GM12878 (cell line): ENCODE data around the gene SMIM22. TPM values are rescaled to one million over a fixed set of nuclear protein-coding genes. Genes with fewer than 3 reads are reported as not detected.
A peak's percentile ranks its signal among the peaks of the same experiment; 100 is the strongest.

Experiments
- ATF7 ChIP-seq: fragments of 450-650 bp; IDR thresholded peaks from 2 replicates; pipeline ENCODE4 v1.6.1; 2016; ENCODE audit warnings: low read depth, mild to moderate bottlenecking
- BHLHE40 ChIP-seq, 2 experiments: fragments of 450-650 bp in 1 of 2; IDR thresholded peaks; 2 replicates each; pipeline ENCODE4 v1.6.1; 2011 to 2017; ENCODE audit warnings: low read depth in 2 of 2, borderline replicate concordance in 1 of 2, improper control_type of control experiment in 1 of 2, low read length in 1 of 2, mild to moderate bottlenecking in 1 of 2
- CBX5 ChIP-seq: sonication (generic); IDR thresholded peaks from 2 replicates; pipeline ENCODE4 v1.6.1; 2016; ENCODE audit warnings: low read depth, moderate library complexity, mild to moderate bottlenecking, inconsistent platforms
- GABPA ChIP-seq: IDR thresholded peaks from 2 replicates; pipeline ENCODE4 v1.6.1; 2014; ENCODE audit warnings: antibody characterized with exemption, low read depth, mild to moderate bottlenecking, inconsistent platforms
- HDGF ChIP-seq: fragments of 450-650 bp; IDR thresholded peaks from 2 replicates; pipeline ENCODE4 v1.6.1; 2016; ENCODE audit warnings: antibody characterized with exemption
- IRF5 ChIP-seq: fragments of 450-650 bp; IDR thresholded peaks from 2 replicates; pipeline ENCODE4 v1.6.1; 2017; ENCODE audit warnings: borderline replicate concordance
- LARP7 ChIP-seq: fragments of 450-650 bp; IDR thresholded peaks from 2 replicates; pipeline ENCODE4 v1.6.1; 2017; ENCODE audit warnings: mild to moderate bottlenecking
- MAX ChIP-seq: IDR thresholded peaks from 2 replicates; pipeline ENCODE4 v1.6.1; 2012; ENCODE audit warnings: low read depth, low read length, improper control_type of control experiment
- MEF2B ChIP-seq: fragments of 450-650 bp; IDR thresholded peaks from 2 replicates; pipeline ENCODE4 v1.6.1; 2018; ENCODE audit warnings: mild to moderate bottlenecking, moderate library complexity; ENCODE audit not compliant: partially characterized antibody, poor library complexity, severe bottlenecking
- RFX5 ChIP-seq: IDR thresholded peaks from 2 replicates; pipeline ENCODE4 v1.6.1; 2011; ENCODE audit warnings: low read depth, low read length, improper control_type of control experiment
- SMAD5 ChIP-seq: IDR thresholded peaks from 2 replicates; pipeline ENCODE4 v1.6.1; 2016; ENCODE audit warnings: antibody characterized with exemption, low read depth
- SUZ12 ChIP-seq: fragments of 200-600 bp; sonication (generic); IDR thresholded peaks from one replicate; pipeline ENCODE4 v1.6.1; 2018; ENCODE audit warnings: antibody characterized with exemption, mild to moderate bottlenecking; ENCODE audit not compliant: unreplicated experiment
- TAF1 ChIP-seq: IDR thresholded peaks from 2 replicates; pipeline ENCODE4 v1.6.1; 2011; ENCODE audit warnings: mild to moderate bottlenecking, low read depth, low read length, borderline replicate concordance
- USF2 ChIP-seq: IDR thresholded peaks from 2 replicates; pipeline ENCODE4 v1.6.1; 2011; ENCODE audit warnings: low read depth, low read length, improper control_type of control experiment, borderline replicate concordance
- ZBTB33 ChIP-seq: fragments of 450-650 bp; IDR thresholded peaks from 2 replicates; pipeline ENCODE4 v1.6.1; 2017; ENCODE audit warnings: mild to moderate bottlenecking
- ZBTB4 ChIP-seq: fragments of 450-650 bp; formaldehyde crosslinking; IDR thresholded peaks from 2 replicates; pipeline ENCODE4 v1.4.0; 2022; ENCODE audit warnings: mild to moderate bottlenecking, moderate library complexity
- ZNF687 ChIP-seq: fragments of 450-650 bp; IDR thresholded peaks from 2 replicates; pipeline ENCODE4 v1.6.1; 2017; ENCODE audit warnings: mild to moderate bottlenecking, moderate library complexity
- polyA plus RNA-seq, 11 experiments: library from polyadenylated mRNA; depleted of rRNA in 4 of 11; unstranded in 6 of 11; stranded (reverse) in 5 of 11; fragments of >200 nt; fragmentation: Nextera tagmentation in 4 of 11; fragmentation: Illumina TruSeq in 1 of 11; extraction: Ambion mirVana in 4 of 11; extraction: Trizol in 1 of 11; gene quantifications; 1 replicate in 1 of 11; 2 replicates in 10 of 11; pipeline versions ENCODE4 v1.2.1 to v1.2.3, GENCODE V29; 2011 to 2016; ENCODE audit warnings: inconsistent platforms in 2 of 11, missing spikeins in 2 of 11, low read depth in 1 of 11
- total RNA-seq, 4 experiments: library from RNA; depleted of rRNA in 3 of 4; stranded (reverse); fragments of >200 nt in 3 of 4; fragmentation: Illumina TruSeq in 1 of 4; extraction: Trizol in 1 of 4; gene quantifications; 2 replicates each; pipeline versions ENCODE4 v1.2.1 to v1.2.3, GENCODE V29; 2013 to 2021

The SMIM22 gene
- total and polyA plus RNA-seq, 10 of the 15 experiments (the other 5 are each of a cell fraction or from before 2014, with no cell fraction given): 0.83 TPM; not detected in 9

- TF ChIP-seq ZBTB33: no peak
- peak; percentile 32; the same call in 1 of the 2 replicates for TF ChIP-seq TAF1
- TF ChIP-seq RFX5: no peak
- no peak for TF ChIP-seq IRF5
- TF ChIP-seq MAX: no peak
- TF ChIP-seq SUZ12: no peak
- TF ChIP-seq USF2: no peak; the same call in 1 of the 2 replicates
- TF ChIP-seq SMAD5: peak; percentile 47; the same call in 1 of the 2 replicates
- TF ChIP-seq LARP7: no peak
- TF ChIP-seq MEF2B: peak; percentile 76
- peak in 1 of 2 experiments; percentile 44; a peak in 1 of 4 replicates for TF ChIP-seq BHLHE40 (IDR thresholded peaks at IDR 0.05; ENCODE audit: borderline replicate concordance in 1 of 2, low read depth in 2 of 2, low read length in 1 of 2)
- no peak for TF ChIP-seq ATF7
- peak; percentile 90 for TF ChIP-seq GABPA
- TF ChIP-seq ZBTB4 (CRISPR knock-in tag): no peak
- TF ChIP-seq HDGF: no peak; the same call in 1 of the 2 replicates
- TF ChIP-seq CBX5: no peak
- peak; percentile 93 for TF ChIP-seq ZNF687
Observed at GRCh38 chr16:4800290-4801041, 5.3 kb downstream of the SMIM22 start (continued).
